ENCODE data around the gene ROMO1. TPM values are rescaled to one million over a fixed set of nuclear protein-coding genes. Genes with fewer than 3 reads are reported as not detected.

The ROMO1 gene
- total and polyA plus RNA-seq, 2 of the 8 experiments (the other 6 are each of a cell fraction or from before 2014, with no cell fraction given): 164 to 702 TPM

DNA sequence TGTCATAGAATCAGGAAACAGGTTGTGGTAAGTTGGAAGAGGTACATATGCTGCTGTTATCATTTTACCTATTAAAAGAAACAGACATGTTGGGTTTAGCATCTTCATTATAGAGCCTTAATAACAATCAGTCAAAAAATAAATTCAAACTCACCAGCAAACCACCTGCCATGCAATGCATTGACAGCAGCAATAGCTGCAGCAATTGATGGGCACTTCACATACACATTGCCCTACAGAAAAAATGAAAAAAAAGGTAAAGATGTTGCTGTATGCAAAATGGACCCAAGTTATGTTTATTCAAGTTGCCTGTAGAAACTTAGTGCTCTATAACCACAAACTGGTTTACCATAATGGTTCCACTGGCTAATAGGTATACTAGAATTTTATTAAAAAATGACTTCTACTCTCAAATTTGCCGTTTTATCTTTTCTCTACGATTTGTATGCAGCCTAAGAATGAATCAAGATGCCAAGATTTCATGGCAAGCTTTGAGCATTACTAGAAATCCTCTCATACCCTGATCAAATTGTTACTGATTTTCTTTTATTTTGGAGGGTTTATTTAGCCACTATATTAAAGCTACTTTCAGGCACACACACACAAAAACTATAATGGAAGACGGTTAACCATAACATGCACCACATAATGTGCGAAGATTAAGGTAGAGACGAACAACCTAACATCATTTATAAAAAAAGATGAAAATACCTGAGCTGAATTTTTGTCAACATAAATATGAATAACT is 5.5 kb downstream of the ROMO1 start:
- H2BK15ac ChIP-seq (ENCODE audit: low read length): no peak overlapping the region
- H3K23ac ChIP-seq (ENCODE audit: insufficient read length): no peak overlapping the region
- 96% methylated on average over 5 of the region's 5 CpGs; no CpG with 5 or more reads in 1 of the 2 experiments for WGBS, 2 experiments (ENCODE audit: extremely low coverage in 1 of 2, insufficient coverage in 1 of 2, insufficient read length in 1 of 2, insufficient replicate concordance in 2 of 2, low coverage in 1 of 2, low lambda C conversion rate in 2 of 2, missing lambda C conversion rate in 1 of 2)
- no peak overlapping the region for H2BK5ac ChIP-seq (ENCODE audit: low read depth, low read length)
- no peak overlapping the region for H3K4ac ChIP-seq (replicated peaks; ENCODE audit: insufficient read length, low read depth, low read length)
- no peak overlapping the region for H3K4me3 ChIP-seq (ENCODE audit: extremely low read depth in 1 of 4, insufficient read depth in 2 of 4, low read depth in 3 of 4, low read length in 4 of 4)
- H3K14ac ChIP-seq (ENCODE audit: insufficient read length): no peak overlapping the region
- TF ChIP-seq GABPA (IDR thresholded peaks at IDR 0.05; ENCODE audit: borderline replicate concordance, insufficient read depth, low read length): no peak
- no peak for TF ChIP-seq HDAC6 (IDR thresholded peaks at IDR 0.05; ENCODE audit: low read depth, low read length)
- TF ChIP-seq TBP (IDR thresholded peaks at IDR 0.05; ENCODE audit: low read depth, low read length): no peak
- TF ChIP-seq HDAC2 (IDR thresholded peaks at IDR 0.05; ENCODE audit: borderline replicate concordance in 1 of 2, low read depth in 2 of 2, low read length in 2 of 2): no peak
- ChIA-PET CTCF (ENCODE audit: partially characterized antibody) (interaction anchor here (0.9 kb wide), 1 partner anchor 193 kb away, joined by 4 read pairs; no protein-coding TSS in a partner anchor), POLR2A (ENCODE audit: partially characterized antibody) (interaction anchor here (1.1 to 40.1 kb wide), 3 partner anchors 9 to 174 kb away, joined by 3 to 2341 read pairs (median 4); partner anchors contain the start of gene RBM39)
- no peak overlapping the region for H3K27ac ChIP-seq (ENCODE audit: low read depth, low read length)
- no peak for FAIRE-seq
- no peak overlapping the region for H2AK5ac ChIP-seq (ENCODE audit: low read depth, low read length)
- no peak overlapping the region for H4K91ac ChIP-seq (replicated peaks; ENCODE audit: insufficient read length, low read length)
- H2AFZ ChIP-seq (ENCODE audit: low read length): no peak overlapping the region
- H3K56ac ChIP-seq (replicated peaks; ENCODE audit: insufficient read length, low read depth, low read length): no peak overlapping the region
- H4K8ac ChIP-seq (ENCODE audit: extremely low read depth, insufficient read depth, low read length): no peak overlapping the region; the same call in 1 of the 2 replicates
- peaks cover 18 to 78% (median 50%) of the 10 kb centered on the region in 4 experiments for H3K36me3 ChIP-seq (ENCODE audit: control insufficient read depth in 2 of 4, insufficient read depth in 4 of 4, low read length in 3 of 4)
- H3K79me1 ChIP-seq (ENCODE audit: low read depth, low read length): no peaks in the 10 kb centered on the region
- H3K4me2 ChIP-seq (ENCODE audit: insufficient read depth in 1 of 2, low read depth in 2 of 2, low read length in 2 of 2): no peak overlapping the region
- peaks cover 0 to 2% (median 0%) of the 10 kb centered on the region in 4 experiments; a peak in 1 of 7 replicates for H3K4me1 ChIP-seq (replicated peaks in 1 of 4; ENCODE audit: control insufficient read depth in 3 of 4, insufficient read depth in 4 of 4, low read length in 3 of 4)
- H3K9ac ChIP-seq (replicated peaks in 1 of 4; ENCODE audit: extremely low read depth in 1 of 4, low read depth in 3 of 4, low read length in 3 of 4): no peak overlapping the region
- H3K18ac ChIP-seq (ENCODE audit: extremely low read depth, low read length): no peak overlapping the region
- 0 out of 2 replicates have a peak, but pooled peaks cover 3% of the 10 kb centered on the region for H3K23me2 ChIP-seq (ENCODE audit: low read depth, low read length)
- H4K5ac ChIP-seq (ENCODE audit: insufficient read length, low read depth, low read length): no peak overlapping the region
- no peak for DNase-seq (ENCODE audit: low read depth in 1 of 2, low spot score in 2 of 2)
- peaks cover 3 to 8% of the 10 kb centered on the region in 2 experiments for H4K20me1 ChIP-seq (replicated peaks in 1 of 2; ENCODE audit: control insufficient read depth in 1 of 2, insufficient read depth in 2 of 2, low read length in 2 of 2)
- no peak overlapping the region for H2BK120ac ChIP-seq (replicated peaks; ENCODE audit: low read depth, low read length)
- no peak overlapping the region for H2BK12ac ChIP-seq (ENCODE audit: low read depth, low read length)
- no peak overlapping the region for H2BK20ac ChIP-seq (ENCODE audit: low read length)
- no peaks in the 10 kb centered on the region for H3K9me3 ChIP-seq (ENCODE audit: insufficient read depth in 2 of 2, low read depth in 1 of 2, low read length in 1 of 2)
- peaks cover 0 to 15% of the 10 kb centered on the region in 2 experiments; a peak in 2 of 4 replicates for H3K79me2 ChIP-seq (ENCODE audit: control insufficient read depth in 1 of 2, insufficient read depth in 2 of 2, low read length in 2 of 2)
- no peaks in the 10 kb centered on the region for H3K27me3 ChIP-seq (replicated peaks in 1 of 4; ENCODE audit: control insufficient read depth in 3 of 4, extremely low read depth in 1 of 4, insufficient read depth in 3 of 4, low read length in 3 of 4)
